Skeletal muscle cell (primary cell): ENCODE measurements around the gene SNX32.
"Not testable (repeated sequence)": the region's sequence is repeated elsewhere in the genome, so short reads cannot be mapped to it uniquely, and the experiment has no call there.

Source experiments
- DNase-seq: peaks from one replicate; pipeline ENCODE4 v3.0.0-alpha.2; 2010; ENCODE audit warnings: low read depth
- H3K4me3 ChIP-seq: 2 replicates; pipeline ENCODE4 v1.5.1; 2011; ENCODE audit warnings: low read depth, mild to moderate bottlenecking, control low read depth, low read length, moderate library complexity

Gene SNX32

DNA sequence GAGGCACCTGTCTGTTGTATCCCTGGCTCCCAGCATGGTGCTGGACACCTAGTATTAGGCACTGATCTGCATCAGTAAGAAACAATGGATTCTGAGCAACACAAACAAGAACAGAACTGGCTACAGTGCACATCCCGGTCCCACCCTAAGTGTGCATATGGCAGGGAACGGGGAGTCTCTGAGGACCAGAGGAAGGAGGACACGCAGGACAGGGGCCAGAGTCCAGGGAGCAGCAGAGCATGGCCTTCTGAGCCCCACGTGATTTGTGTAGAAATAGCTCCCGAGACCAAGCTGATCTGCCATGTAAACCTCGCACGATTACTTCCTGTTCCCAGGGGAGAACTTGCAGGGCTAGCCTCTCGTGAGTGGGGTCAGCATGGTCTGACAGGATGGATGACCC lies 12.7 kb upstream of the SNX32 start:
- no peak for DNase-seq
- H3K4me3 ChIP-seq: no peak overlapping the region

GRCh38 chr11:65822776-65823528 lies 10.8 kb upstream of the SNX32 start:
- no peak overlapping the region for H3K4me3 ChIP-seq
- DNase-seq: no peak

- DNase-seq: no peak
- H3K4me3 ChIP-seq: no peak overlapping the region
These were observed 6.6 kb upstream of the SNX32 start for GRCh38 chr11:65826984-65827735.

DNA sequence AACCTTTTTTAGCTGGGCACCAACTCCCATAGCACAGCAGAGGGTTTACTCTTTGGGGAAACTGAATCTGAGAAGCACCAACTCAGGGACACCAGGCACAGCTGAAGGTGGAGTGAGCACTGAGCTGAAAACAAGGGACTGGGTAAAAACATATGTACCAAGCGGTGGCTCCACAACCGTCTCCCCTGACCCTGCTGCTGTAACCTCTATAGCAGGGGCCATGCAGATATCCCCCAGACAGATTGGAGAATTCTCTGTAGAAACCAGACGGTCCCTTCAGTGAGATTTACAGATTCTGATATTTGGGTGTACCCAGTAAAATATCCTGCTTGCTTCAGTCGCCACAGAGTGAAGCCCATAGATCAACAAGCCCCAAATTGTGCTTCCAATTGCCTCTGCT lies 4.3 kb upstream of the SNX32 start:
- no peak overlapping the region for H3K4me3 ChIP-seq
- DNase-seq: no peak

DNA sequence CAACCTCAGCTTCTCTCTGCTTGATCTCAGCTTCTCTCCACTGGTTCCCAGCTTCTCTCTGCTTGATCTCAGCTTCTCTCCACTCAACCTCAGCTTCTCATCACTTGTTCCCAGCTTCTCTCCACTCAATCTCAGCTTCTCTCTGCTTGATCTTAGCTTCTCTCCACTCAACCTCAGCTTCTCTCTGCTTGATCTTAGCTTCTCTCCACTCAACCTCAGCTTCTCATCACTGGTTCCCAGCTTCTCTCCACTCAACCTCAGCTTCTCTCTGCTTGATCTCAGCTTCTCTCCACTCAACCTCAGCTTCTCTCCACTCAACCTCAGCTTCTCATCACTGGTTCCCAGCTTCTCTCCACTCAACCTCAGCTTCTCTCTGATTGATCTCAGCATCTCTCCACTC lies 1.5 kb upstream of the SNX32 start:
- DNase-seq: not testable (repeated sequence)

DNA sequence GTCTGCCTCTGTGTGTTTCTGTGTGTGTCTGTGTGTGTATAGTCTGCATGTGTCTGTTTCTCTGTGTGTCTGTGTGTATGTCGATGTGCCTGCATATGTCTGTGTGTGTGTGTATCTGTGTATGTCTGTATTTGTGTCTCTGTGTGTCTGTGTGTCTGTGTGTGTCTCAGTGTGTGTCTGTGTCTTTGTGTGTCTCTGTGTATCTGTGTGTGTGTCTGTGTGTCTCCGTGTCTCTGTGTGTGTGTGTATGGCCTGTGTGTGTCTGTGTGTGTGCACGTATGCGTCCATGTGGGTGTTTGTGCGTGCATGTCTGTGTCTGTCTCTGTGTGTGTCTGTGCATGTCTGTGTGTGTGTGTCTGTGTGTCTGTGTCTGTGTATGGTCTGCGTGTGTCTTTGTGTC lies 439 bp downstream of the SNX32 start:
- peak overlapping the region; percentile 68 for H3K4me3 ChIP-seq
- no peak for DNase-seq

More for the DNA sequence above, 1.5 kb upstream of the SNX32 start:
- not testable (repeated sequence) for H3K4me3 ChIP-seq

- no peak for DNase-seq
- no peak overlapping the region for H3K4me3 ChIP-seq
These were observed 8.4 kb downstream of the SNX32 start for GRCh38 chr11:65842144-65842543.

- no peak for DNase-seq
- H3K4me3 ChIP-seq: no peak overlapping the region
These were observed 10.0 kb downstream of the SNX32 start for GRCh38 chr11:65843811-65844210.

GRCh38 chr11:65844231-65844872 lies 10.6 kb downstream of the SNX32 start:
- no peak for DNase-seq
- H3K4me3 ChIP-seq: no peak overlapping the region

GRCh38 chr11:65847746-65848145 lies 14.0 kb downstream of the SNX32 start:
- no peak overlapping the region for H3K4me3 ChIP-seq
- no peak for DNase-seq

DNA sequence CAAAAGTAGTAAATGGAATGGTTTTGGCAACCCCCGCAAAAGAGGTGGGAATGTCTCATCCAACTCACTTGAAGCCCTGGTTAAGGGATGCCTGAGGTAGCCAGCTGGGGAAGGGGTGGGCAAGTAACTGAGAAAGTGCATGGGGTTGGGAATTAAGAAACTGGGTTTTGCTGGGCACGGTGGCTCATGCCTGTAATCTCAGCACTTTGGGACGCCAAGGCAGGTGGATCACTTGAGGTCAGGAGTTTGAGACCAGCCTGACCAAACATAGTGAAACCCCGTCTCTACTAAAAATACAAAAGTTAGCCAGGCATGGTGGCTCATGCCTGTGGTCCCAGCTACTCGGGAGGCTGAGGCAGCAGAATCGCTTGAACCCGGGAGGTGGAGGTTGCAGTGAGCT lies 14.9 kb downstream of the SNX32 start:
- not testable (repeated sequence) for H3K4me3 ChIP-seq

GRCh38 chr11:65849366-65849765 lies 15.6 kb downstream of the SNX32 start:
- no peak for DNase-seq
- H3K4me3 ChIP-seq: no peak overlapping the region

More for the DNA sequence above, 14.9 kb downstream of the SNX32 start:
- DNase-seq: not testable (repeated sequence)

- DNase-seq: no peak
- no peak overlapping the region for H3K4me3 ChIP-seq
These were observed 16.0 kb downstream of the SNX32 start for GRCh38 chr11:65849771-65850216.

DNA sequence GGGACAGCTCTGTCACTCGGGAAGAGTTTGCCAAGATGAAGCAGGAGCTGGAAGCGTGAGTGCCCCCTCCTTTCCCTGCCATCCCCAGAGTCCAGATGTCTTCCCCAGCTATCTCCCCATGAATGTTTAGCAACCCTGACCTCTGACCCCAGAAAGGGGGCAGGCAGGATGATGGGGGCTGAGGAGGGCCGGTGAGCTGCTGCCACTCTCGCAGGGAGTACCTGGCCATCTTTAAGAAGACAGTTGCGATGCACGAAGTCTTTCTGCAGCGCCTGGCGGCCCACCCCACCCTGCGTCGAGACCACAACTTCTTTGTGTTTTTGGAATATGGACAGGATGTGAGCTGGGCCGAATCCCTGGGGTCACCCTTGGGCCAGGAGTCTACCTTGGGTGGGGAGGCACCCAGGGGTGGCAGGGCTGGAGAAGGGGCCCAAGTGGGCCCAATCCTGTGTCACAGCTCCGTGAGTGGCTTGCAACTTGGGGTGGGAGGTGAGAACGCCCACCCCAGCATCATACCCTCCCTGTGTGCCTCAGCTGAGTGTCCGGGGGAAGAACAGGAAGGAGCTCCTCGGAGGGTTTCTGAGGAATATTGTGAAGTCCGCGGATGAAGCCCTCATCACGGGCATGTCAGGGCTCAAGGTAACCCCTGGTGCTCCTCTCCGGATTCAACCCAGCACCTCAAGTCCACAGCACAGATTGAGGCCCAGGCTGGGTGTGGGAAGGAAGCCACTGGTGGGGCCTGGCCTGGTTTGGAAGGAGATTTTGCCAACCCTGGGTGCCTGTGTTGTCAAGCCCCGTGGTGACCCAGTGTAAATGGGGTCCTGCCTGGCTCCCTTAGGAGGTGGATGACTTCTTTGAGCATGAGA lies 16.7 kb downstream of the SNX32 start:
- DNase-seq: no peak
- no peak overlapping the region for H3K4me3 ChIP-seq

- no peak overlapping the region for H3K4me3 ChIP-seq
- DNase-seq: no peak
These were observed 17.4 kb downstream of the SNX32 start for GRCh38 chr11:65851083-65851579.

- DNase-seq: no peak
These were observed 18.2 kb downstream of the SNX32 start for GRCh38 chr11:65851811-65852507.

GRCh38 chr11:65852508-65853245 lies 18.9 kb downstream of the SNX32 start:
- no peak for DNase-seq

More at GRCh38 chr11:65851811-65852507, 18.2 kb downstream of the SNX32 start:
- no peak overlapping the region for H3K4me3 ChIP-seq

More at GRCh38 chr11:65852508-65853245, 18.9 kb downstream of the SNX32 start:
- no peak overlapping the region for H3K4me3 ChIP-seq
